ENCODE measurements around the gene LOXHD1. TPM values are rescaled to one million over a fixed set of nuclear protein-coding genes. Genes with fewer than 3 reads are reported as not detected.
A peak's percentile ranks its signal among the peaks of the same experiment; 100 is the strongest.

LOXHD1 gene
- total and polyA plus RNA-seq, 9 donors = 1.3 to 2.6 (median 2.0) TPM

GRCh38 chr18:46675112-46675511 lies 18.1 kb upstream of the LOXHD1 start:
- Histone ChIP-seq H3K27me3 (ENCODE audit: control insufficient read depth, insufficient read depth, low read length) (peaks cover 6% of the 10 kb centered on the region), H3K4me3 (ENCODE audit: low read length) (no peak overlapping the region), H3K27ac (ENCODE audit: low read length) (no peak overlapping the region), H3K4me1 (ENCODE audit: control insufficient read depth, insufficient read depth, low read length) (peaks cover 3% of the 10 kb centered on the region), H3K9me3 (replicated peaks; ENCODE audit: control insufficient read depth, low read depth, low read length) (no peaks in the 10 kb centered on the region), H3K36me3 (ENCODE audit: control insufficient read depth, insufficient read depth, low read length) (no peaks in the 10 kb centered on the region)
- no CpG with 5 or more reads among the region's 1 CpG for WGBS (ENCODE audit: insufficient coverage)
- DNase-seq = no peak

- H3K4me1 ChIP-seq (ENCODE audit: control insufficient read depth, insufficient read depth, low read length) = no peaks in the 10 kb centered on the region
- no peaks in the 10 kb centered on the region for H3K9me3 ChIP-seq (replicated peaks; ENCODE audit: control insufficient read depth, low read depth, low read length)
- no peak overlapping the region for H3K4me3 ChIP-seq (ENCODE audit: low read length)
- H3K27ac ChIP-seq (ENCODE audit: low read length) = no peak overlapping the region
- no peaks in the 10 kb centered on the region for H3K36me3 ChIP-seq (ENCODE audit: control insufficient read depth, insufficient read depth, low read length)
- peak; percentile 41 for DNase-seq
- WGBS (ENCODE audit: insufficient coverage) = 30% methylated on average over 4 of the region's 6 CpGs
- H3K27me3 ChIP-seq (ENCODE audit: control insufficient read depth, insufficient read depth, low read length) = peaks cover 7% of the 10 kb centered on the region
Measured at GRCh38 chr18:46672062-46672970, 15.3 kb upstream of the LOXHD1 start.

GRCh38 chr18:46668694-46669093 lies 11.7 kb upstream of the LOXHD1 start:
- H3K27me3 ChIP-seq (ENCODE audit: control insufficient read depth, insufficient read depth, low read length) = peaks cover 2% of the 10 kb centered on the region

DNA sequence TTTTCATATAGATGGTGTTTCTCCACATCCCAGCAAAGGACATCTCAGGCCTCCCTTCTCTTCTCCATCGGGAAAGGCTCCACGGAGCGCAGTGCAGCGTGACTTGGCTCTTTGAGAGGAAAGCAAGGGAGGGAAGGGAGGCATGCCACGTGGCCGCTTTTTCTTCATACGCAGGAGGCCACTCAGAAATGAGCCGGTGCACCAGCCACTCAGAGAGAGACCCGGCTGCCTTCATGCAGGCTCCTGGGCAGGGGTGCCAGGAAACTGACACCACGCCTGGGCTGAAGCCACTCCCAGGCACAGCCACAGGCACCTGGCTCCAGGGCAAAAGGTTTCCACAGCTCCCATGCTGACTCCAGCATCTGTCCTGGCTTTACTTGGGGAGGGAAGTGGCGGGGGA lies 11.1 kb upstream of the LOXHD1 start:
- Histone ChIP-seq H3K4me3 (ENCODE audit: low read length) (no peak overlapping the region), H3K36me3 (ENCODE audit: control insufficient read depth, insufficient read depth, low read length) (no peaks in the 10 kb centered on the region), H3K27me3 (ENCODE audit: control insufficient read depth, insufficient read depth, low read length) (peaks cover 2% of the 10 kb centered on the region), H3K9me3 (replicated peaks; ENCODE audit: control insufficient read depth, low read depth, low read length) (no peaks in the 10 kb centered on the region), H3K27ac (ENCODE audit: low read length) (no peak overlapping the region), H3K4me1 (ENCODE audit: control insufficient read depth, insufficient read depth, low read length) (no peaks in the 10 kb centered on the region)
- WGBS (ENCODE audit: insufficient coverage) = 39% methylated on average over 8 of the region's 11 CpGs
- DNase-seq = no peak

More at GRCh38 chr18:46668694-46669093, 11.7 kb upstream of the LOXHD1 start:
- Histone ChIP-seq H3K4me1 (ENCODE audit: control insufficient read depth, insufficient read depth, low read length) (no peaks in the 10 kb centered on the region), H3K9me3 (replicated peaks; ENCODE audit: control insufficient read depth, low read depth, low read length) (no peaks in the 10 kb centered on the region), H3K27ac (ENCODE audit: low read length) (no peak overlapping the region), H3K4me3 (ENCODE audit: low read length) (no peak overlapping the region), H3K36me3 (ENCODE audit: control insufficient read depth, insufficient read depth, low read length) (no peaks in the 10 kb centered on the region)
- no peak for DNase-seq
- 55% methylated on average over 6 of the region's 6 CpGs for WGBS (ENCODE audit: insufficient coverage)

DNA sequence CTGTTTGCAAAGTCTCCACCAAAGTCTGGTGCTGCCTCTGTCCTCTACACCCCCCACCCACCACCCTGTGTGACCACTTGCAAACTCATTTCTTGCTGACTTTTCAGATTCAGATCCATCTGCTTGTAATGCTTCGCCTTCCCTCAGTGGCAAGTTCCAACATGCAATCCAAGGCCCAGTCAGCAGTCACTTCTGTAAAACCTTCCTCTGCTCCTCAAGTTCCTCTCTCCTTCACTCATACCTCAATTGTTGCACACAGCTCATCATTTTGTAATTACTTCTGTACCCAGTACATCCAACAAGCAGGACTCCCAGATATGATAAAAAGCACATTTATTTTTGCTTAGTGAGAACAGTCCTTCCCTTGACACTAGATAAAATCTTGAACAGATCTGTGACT lies 6.5 kb upstream of the LOXHD1 start:
- H3K27me3 ChIP-seq (ENCODE audit: control insufficient read depth, insufficient read depth, low read length) = peaks cover 2% of the 10 kb centered on the region
- no peaks in the 10 kb centered on the region for H3K4me1 ChIP-seq (ENCODE audit: control insufficient read depth, insufficient read depth, low read length)
- no peaks in the 10 kb centered on the region for H3K9me3 ChIP-seq (replicated peaks; ENCODE audit: control insufficient read depth, low read depth, low read length)
- H3K27ac ChIP-seq (ENCODE audit: low read length) = no peak overlapping the region
- H3K4me3 ChIP-seq (ENCODE audit: low read length) = no peak overlapping the region
- no peaks in the 10 kb centered on the region for H3K36me3 ChIP-seq (ENCODE audit: control insufficient read depth, insufficient read depth, low read length)
- WGBS (ENCODE audit: insufficient coverage) = 100% methylated on average over 1 of the region's 1 CpG
- DNase-seq = no peak

DNA sequence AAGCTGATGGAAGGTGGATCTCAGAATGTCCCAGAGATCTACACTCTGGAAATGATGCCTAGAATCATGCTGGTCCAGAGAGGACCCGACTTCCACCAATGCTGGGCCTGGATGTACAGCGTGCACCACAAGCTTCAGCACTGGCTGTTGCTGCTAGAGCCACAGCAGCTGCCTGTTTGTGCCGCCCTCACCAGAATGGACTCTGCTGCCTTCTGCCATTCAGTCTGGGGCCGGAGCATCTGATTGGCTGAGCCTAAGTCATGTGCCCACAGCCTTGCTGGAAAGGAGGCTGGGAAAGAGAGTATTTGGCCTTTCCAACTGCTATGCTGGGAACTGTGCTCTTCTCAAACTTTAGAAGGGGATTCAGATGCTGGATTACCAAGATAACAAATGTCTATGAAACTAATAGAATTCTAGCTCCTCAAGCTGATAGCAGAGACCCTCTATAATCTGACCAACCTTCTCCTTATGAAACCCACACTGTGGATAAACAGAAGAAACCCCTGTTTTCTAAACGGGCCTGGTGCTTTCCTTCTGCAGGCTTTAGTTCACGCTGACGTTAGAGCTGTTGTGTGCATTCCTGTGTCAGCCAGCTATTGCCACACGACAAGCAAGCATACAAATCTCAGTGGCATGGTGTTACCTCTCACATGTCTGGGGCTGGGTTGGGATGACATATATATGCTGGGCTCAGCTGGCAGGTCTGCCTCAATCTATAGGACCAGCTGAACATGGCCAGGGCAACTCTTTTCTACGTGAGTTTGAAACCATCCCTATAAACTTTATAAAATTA lies 4.1 kb upstream of the LOXHD1 start:
- H3K4me3 ChIP-seq (ENCODE audit: low read length) = no peak overlapping the region
- H3K9me3 ChIP-seq (replicated peaks; ENCODE audit: control insufficient read depth, low read depth, low read length) = no peaks in the 10 kb centered on the region
- DNase-seq = peak; percentile 46
- 62% methylated on average over 8 of the region's 9 CpGs for WGBS (ENCODE audit: insufficient coverage)
- no peaks in the 10 kb centered on the region for H3K4me1 ChIP-seq (ENCODE audit: control insufficient read depth, insufficient read depth, low read length)
- no peaks in the 10 kb centered on the region for H3K36me3 ChIP-seq (ENCODE audit: control insufficient read depth, insufficient read depth, low read length)
- no peak overlapping the region for H3K27ac ChIP-seq (ENCODE audit: low read length)
- H3K27me3 ChIP-seq (ENCODE audit: control insufficient read depth, insufficient read depth, low read length) = no peaks in the 10 kb centered on the region

DNA sequence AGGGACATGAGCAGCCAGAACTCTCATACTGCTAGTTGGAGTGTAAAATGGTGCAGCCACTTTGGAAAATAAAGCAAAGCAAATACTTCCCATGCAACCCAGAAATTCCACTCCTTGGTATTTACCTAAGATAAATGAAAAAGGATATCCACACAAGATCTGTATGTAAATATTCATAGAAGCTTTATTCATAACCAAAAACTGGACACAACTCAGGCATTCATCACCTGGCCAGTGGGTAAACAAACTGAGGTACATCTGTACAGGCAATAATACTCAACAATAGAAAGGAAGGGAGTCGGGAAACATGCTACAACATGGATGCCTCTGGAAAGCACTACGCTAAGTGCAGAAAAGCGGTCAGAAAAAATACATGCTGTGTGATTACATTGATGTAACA lies 2.5 kb upstream of the LOXHD1 start:
- Histone ChIP-seq H3K9me3 (replicated peaks; ENCODE audit: control insufficient read depth, low read depth, low read length) (no peaks in the 10 kb centered on the region), H3K27me3 (ENCODE audit: control insufficient read depth, insufficient read depth, low read length) (no peaks in the 10 kb centered on the region), H3K4me1 (ENCODE audit: control insufficient read depth, insufficient read depth, low read length) (no peaks in the 10 kb centered on the region), H3K4me3 (ENCODE audit: low read length) (no peak overlapping the region), H3K36me3 (ENCODE audit: control insufficient read depth, insufficient read depth, low read length) (no peaks in the 10 kb centered on the region), H3K27ac (ENCODE audit: low read length) (no peak overlapping the region)
- WGBS (ENCODE audit: insufficient coverage) = no CpG with 5 or more reads among the region's 3 CpGs
- DNase-seq = no peak

DNA sequence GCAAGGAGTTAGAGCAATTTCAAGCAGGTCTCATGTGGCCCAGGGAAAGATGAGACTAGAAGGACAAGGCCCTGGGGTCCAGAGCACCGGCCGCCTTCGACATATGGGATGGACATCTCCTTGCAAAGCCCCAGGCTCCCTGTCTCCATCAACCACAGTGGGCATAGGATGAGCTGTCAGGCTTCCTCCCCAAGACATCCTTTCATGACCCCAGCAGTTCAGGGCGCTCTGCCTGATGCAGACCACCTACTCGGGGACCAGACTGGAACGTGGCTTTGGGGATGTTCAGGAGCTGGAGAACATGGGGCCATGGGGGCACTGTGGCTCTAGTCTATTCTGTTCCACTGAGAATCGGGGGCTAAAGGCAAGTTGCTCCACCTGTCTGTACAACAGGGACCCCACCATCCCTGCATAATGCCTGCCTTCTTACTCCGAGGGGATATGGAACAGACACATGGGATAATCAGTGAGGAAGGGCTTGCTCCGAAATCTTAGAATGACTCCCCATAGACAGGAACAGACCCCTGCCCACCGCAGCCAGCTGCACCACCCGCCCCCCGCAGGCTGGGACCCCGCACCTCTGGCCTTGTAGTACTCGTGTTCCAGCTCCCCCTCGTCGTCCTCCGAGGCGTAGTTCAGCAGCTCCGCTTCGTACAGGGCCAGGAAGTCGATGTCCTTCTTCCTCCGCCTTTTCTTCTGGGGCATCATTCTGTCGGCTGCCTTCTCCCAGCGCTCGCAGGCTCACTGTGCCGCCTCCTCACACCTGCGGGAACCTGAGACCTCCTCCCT lies 500 bp downstream of the LOXHD1 start:
- 65% methylated on average over 25 of the region's 27 CpGs for WGBS (ENCODE audit: insufficient coverage)
- H3K27me3 ChIP-seq (ENCODE audit: control insufficient read depth, insufficient read depth, low read length) = peaks cover 3% of the 10 kb centered on the region

DNA sequence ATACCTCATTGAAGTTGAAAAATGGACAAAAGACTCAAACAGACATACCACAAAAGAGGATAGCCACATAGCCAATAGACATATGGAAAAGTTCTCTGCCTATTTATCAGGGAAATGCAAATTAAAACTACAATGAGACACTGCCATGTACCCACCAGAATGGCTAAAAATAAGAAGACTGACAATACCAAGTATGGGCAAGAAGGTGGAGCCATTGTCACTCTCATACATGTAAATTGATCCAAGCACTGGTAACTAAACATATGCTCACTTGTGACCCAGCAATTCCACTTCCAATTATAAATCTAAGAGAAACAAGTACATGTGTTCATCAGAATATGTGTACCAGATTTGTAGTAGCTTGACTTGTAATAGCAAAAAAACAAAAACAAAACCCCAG lies 4.6 kb downstream of the LOXHD1 start:
- DNase-seq = no peak
- H3K4me3 ChIP-seq (ENCODE audit: low read length) = no peak overlapping the region
- no peaks in the 10 kb centered on the region for H3K36me3 ChIP-seq (ENCODE audit: control insufficient read depth, insufficient read depth, low read length)
- no peak overlapping the region for H3K27ac ChIP-seq (ENCODE audit: low read length)
- no peaks in the 10 kb centered on the region for H3K9me3 ChIP-seq (replicated peaks; ENCODE audit: control insufficient read depth, low read depth, low read length)
- peaks cover 5% of the 10 kb centered on the region for H3K27me3 ChIP-seq (ENCODE audit: control insufficient read depth, insufficient read depth, low read length)
- H3K4me1 ChIP-seq (ENCODE audit: control insufficient read depth, insufficient read depth, low read length) = no peaks in the 10 kb centered on the region

More for the DNA sequence above, 500 bp downstream of the LOXHD1 start:
- H3K4me1 ChIP-seq (ENCODE audit: control insufficient read depth, insufficient read depth, low read length) = no peaks in the 10 kb centered on the region
- no peak overlapping the region for H3K27ac ChIP-seq (ENCODE audit: low read length)
- DNase-seq = no peak
- H3K9me3 ChIP-seq (replicated peaks; ENCODE audit: control insufficient read depth, low read depth, low read length) = no peaks in the 10 kb centered on the region
- no peak overlapping the region for H3K4me3 ChIP-seq (ENCODE audit: low read length)
- H3K36me3 ChIP-seq (ENCODE audit: control insufficient read depth, insufficient read depth, low read length) = no peaks in the 10 kb centered on the region

DNA sequence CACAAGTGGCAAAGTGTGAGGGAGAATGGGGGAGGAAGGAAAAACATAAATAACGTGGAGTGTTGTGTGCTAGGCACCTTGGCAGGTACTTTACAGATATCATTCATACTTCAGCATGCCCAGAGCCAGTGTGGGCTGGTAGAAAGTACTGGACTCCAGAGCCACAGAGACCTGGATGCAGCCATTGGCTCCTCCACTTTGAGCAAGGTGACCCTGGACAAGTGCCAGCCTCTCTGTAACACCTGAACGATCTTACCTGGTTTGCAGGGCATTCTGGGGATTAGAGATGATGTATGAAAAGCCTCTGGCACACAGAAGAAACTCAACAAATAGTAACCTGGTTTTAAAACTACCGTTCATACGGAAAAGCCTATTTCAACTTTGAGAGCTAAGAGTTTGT lies 6.3 kb downstream of the LOXHD1 start:
- Histone ChIP-seq H3K4me1 (ENCODE audit: control insufficient read depth, insufficient read depth, low read length) (no peaks in the 10 kb centered on the region), H3K27me3 (ENCODE audit: control insufficient read depth, insufficient read depth, low read length) (peaks cover 5% of the 10 kb centered on the region), H3K4me3 (ENCODE audit: low read length) (no peak overlapping the region), H3K9me3 (replicated peaks; ENCODE audit: control insufficient read depth, low read depth, low read length) (no peaks in the 10 kb centered on the region), H3K27ac (ENCODE audit: low read length) (no peak overlapping the region), H3K36me3 (ENCODE audit: control insufficient read depth, insufficient read depth, low read length) (no peaks in the 10 kb centered on the region)
- WGBS (ENCODE audit: insufficient coverage) = no CpG with 5 or more reads among the region's 4 CpGs
- no peak for DNase-seq

Measured in muscle of leg (tissue), 11 donors.